Thyroid gland (tissue), 4 donors: Measurements from ENCODE around the gene ATG13. TPM values are rescaled to one million over a fixed set of nuclear protein-coding genes. Genes with fewer than 3 reads are reported as not detected.
"Not testable (repeated sequence)": the region's sequence is repeated elsewhere in the genome, so short reads cannot be mapped to it uniquely, and the experiment has no call there.

Source experiments
- DNase-seq, 2 donors: peaks; one replicate each; pipeline ENCODE4 v3.0.0-alpha.2; 2019
- H3K27ac ChIP-seq, 3 donors: fragments of 200-600 bp; sonication (generic); 1 replicate in 2 of 3; 2 replicates in 1 of 3; pipeline ENCODE4 v1.5.1; 2016 to 2019; ENCODE audit warnings: mild to moderate bottlenecking in 1 of 3, moderate library complexity in 1 of 3
- H3K27me3 ChIP-seq: fragments of 200-600 bp; sonication (generic); one replicate; pipeline ENCODE4 v1.5.1; 2019
- H3K36me3 ChIP-seq, 2 donors: fragments of 200-600 bp; sonication (generic); one replicate each; pipeline ENCODE4 v1.5.1; 2016 to 2019
- H3K4me1 ChIP-seq, 2 donors: fragments of 200-600 bp; sonication (generic); one replicate each; pipeline ENCODE4 v1.5.1; 2017 to 2019
- H3K4me3 ChIP-seq, 3 donors: fragments of 200-600 bp; sonication (generic); replicated peaks in 1 of 3; 1 replicate in 2 of 3; 2 replicates in 1 of 3; pipeline ENCODE4 v1.5.1; 2016; ENCODE audit warnings: mild to moderate bottlenecking in 1 of 3
- H3K9me3 ChIP-seq: fragments of 200-600 bp; sonication (generic); one replicate; pipeline ENCODE4 v1.5.1; 2017
- CTCF ChIP-seq, 6 experiments: fragments of 200-600 bp in 3 of 6; fragments of 450-650 bp in 3 of 6; sonication (generic) in 3 of 6; IDR thresholded peaks; one replicate each; pipeline ENCODE4 v1.5.1; 2016 to 2019; ENCODE audit warnings: antibody characterized with exemption in 6 of 6, mild to moderate bottlenecking in 2 of 6, inconsistent platforms in 1 of 6, moderate library complexity in 1 of 6
- POLR2A ChIP-seq, 2 donors: fragments of 450-650 bp; IDR thresholded peaks; one replicate each; pipeline ENCODE4 v1.6.1; 2017; ENCODE audit warnings: antibody characterized with exemption in 2 of 2, mild to moderate bottlenecking in 2 of 2, moderate library complexity in 1 of 2
- WGBS, 2 donors: methylation state at CpG; one replicate each; pipeline ENCODE4 v1.1.5; 2017; 5-methylcytosine and 5-hydroxymethylcytosine counted together
- intact Hi-C: fragments of 100-400 bp; cut with DNase I; formaldehyde crosslinking; loops from one replicate; pipeline ENCODE4 v1.15.1; 2023
- total RNA-seq, 4 donors: library from RNA; depleted of rRNA; stranded (reverse); fragments of >200 nt; gene quantifications; one replicate each; pipeline ENCODE4 v1.2.3, GENCODE V29; 2016

Gene ATG13
- total RNA-seq, 4 donors from 2014 or later, result 85.7 to 148 (median 113) TPM

- Histone ChIP-seq H3K9me3 (no peaks in the 10 kb centered on the region), H3K36me3 (peaks cover 38 to 44% of the 10 kb centered on the region in 2 donors), H3K4me3 (no peak overlapping the region), H3K4me1 (peaks cover 8% of the 10 kb centered on the region in 2 donors), H3K27me3 (no peaks in the 10 kb centered on the region), H3K27ac (no peak overlapping the region)
- intact Hi-C loops, result no loop called here
- no peak for DNase-seq
- TF ChIP-seq POLR2A (IDR thresholded peaks at IDR 0.05), result no peak
- no peak for TF ChIP-seq CTCF (IDR thresholded peaks at IDR 0.05)
- WGBS, 2 donors, result 98 to 99% methylated on average over 26 to 27 of the region's 31 CpGs
Observed at GRCh38 chr11:46705070-46705688, 87.8 kb downstream of the ATG13 start.

- no peak for DNase-seq
- 87 to 90% methylated on average over 7 of the region's 7 CpGs for WGBS, 2 donors
- intact Hi-C loops, result no loop called here
- Histone ChIP-seq H3K4me3 (no peak overlapping the region), H3K4me1 (peaks cover 1 to 4% of the 10 kb centered on the region in 2 donors), H3K9me3 (no peaks in the 10 kb centered on the region), H3K36me3 (peaks cover 38 to 44% of the 10 kb centered on the region in 2 donors), H3K27ac (no peak overlapping the region), H3K27me3 (no peaks in the 10 kb centered on the region)
- no peak for TF ChIP-seq POLR2A (IDR thresholded peaks at IDR 0.05)
- TF ChIP-seq CTCF (IDR thresholded peaks at IDR 0.05), result no peak
Observed at GRCh38 chr11:46706886-46707285, 89.5 kb downstream of the ATG13 start.

- intact Hi-C loops, DNase-seq, H3K27ac ChIP-seq, H3K4me1 ChIP-seq, H3K4me3 ChIP-seq, H3K9me3 ChIP-seq, H3K27me3 ChIP-seq: not testable (repeated sequence)
- 96 to 97% methylated on average over 9 of the region's 9 CpGs for whole genome bisulfite sequencing, 2 donors
- peaks cover 27 to 28% of the 10 kb centered on the region in 2 donors for H3K36me3 ChIP-seq
Observed at GRCh38 chr11:46709351-46709750, 92.0 kb downstream of the ATG13 start.

GRCh38 chr11:46710821-46711269 lies 93.5 kb downstream of the ATG13 start:
- peak in 1 of 2 donors; percentile 7 for DNase-seq
- intact Hi-C loops, result no loop called here
- 69 to 85% methylated on average over 10 of the region's 10 CpGs for WGBS, 2 donors
- Histone ChIP-seq H3K4me3 (no peak overlapping the region), H3K36me3 (peaks cover 12 to 13% of the 10 kb centered on the region in 2 donors), H3K27me3 (no peaks in the 10 kb centered on the region), H3K4me1 (no peaks in the 10 kb centered on the region), H3K27ac (peak overlapping the region; percentile 51 to 79 (median 73)), H3K9me3 (no peaks in the 10 kb centered on the region)
- TF ChIP-seq POLR2A (IDR thresholded peaks at IDR 0.05), result no peak
- no peak for TF ChIP-seq CTCF (IDR thresholded peaks at IDR 0.05)

GRCh38 chr11:46711303-46711702 lies 94.0 kb downstream of the ATG13 start:
- intact Hi-C loops, result no loop called here
- no peak for DNase-seq
- Histone ChIP-seq H3K4me1 (no peaks in the 10 kb centered on the region), H3K4me3 (no peak overlapping the region), H3K9me3 (no peaks in the 10 kb centered on the region), H3K27me3 (no peaks in the 10 kb centered on the region), H3K27ac (peak overlapping the region; percentile 51 to 79 (median 73)), H3K36me3 (peaks cover 8 to 9% of the 10 kb centered on the region in 2 donors)
- 78 to 89% methylated on average over 5 of the region's 5 CpGs for WGBS, 2 donors
- TF ChIP-seq POLR2A (IDR thresholded peaks at IDR 0.05), result no peak
- TF ChIP-seq CTCF (IDR thresholded peaks at IDR 0.05), result no peak
